Stimulated activated naive CD8-positive, alpha-beta T cell treated with anti-CD3 and anti-CD28 coated beads, Interleukin-15, amount 100 ng/mL, for 72 hours (primary cell): Measurements from ENCODE around the gene ZNF548.
A peak's percentile ranks its signal among the peaks of the same experiment; 100 is the strongest.

ENCODE experiments used
- ATAC-seq: fragments of 150-1000 bp; cut with Tn5 transposase; 2 replicates; pipeline ENCODE4 v1.10.0; 2021; ENCODE audit warnings: mild to moderate bottlenecking, moderate library complexity
- DNase-seq, 2 donors: peaks; one replicate each; pipeline ENCODE4 v3.0.0; 2021 to 2022
- H3K27ac Mint-ChIP-seq, 2 donors: one replicate each; pipeline ENCODE4 v1.8.0; 2022; ENCODE audit warnings: mild to moderate bottlenecking in 2 of 2, mixed read lengths in 2 of 2, moderate library complexity in 2 of 2
- H3K27me3 Mint-ChIP-seq: one replicate; pipeline ENCODE4 v1.8.0; 2022; ENCODE audit warnings: mixed read lengths
- H3K4me1 Mint-ChIP-seq: one replicate; pipeline ENCODE4 v1.8.0; 2022; ENCODE audit warnings: mild to moderate bottlenecking, mixed read lengths
- H3K4me3 Mint-ChIP-seq, 2 donors: one replicate each; pipeline ENCODE4 v1.8.0; 2022; ENCODE audit warnings: mild to moderate bottlenecking in 2 of 2, mixed read lengths in 2 of 2, moderate library complexity in 1 of 2
- H3K9me3 Mint-ChIP-seq, 2 donors: one replicate each; pipeline ENCODE4 v1.8.0; 2022; ENCODE audit warnings: mixed read lengths in 2 of 2

The ZNF548 gene

GRCh38 chr19:57376151-57376550 is 13.5 kb upstream of the ZNF548 start:
- ATAC-seq (no peak), DNase-seq (no peak)
- H3K4me3 Mint-ChIP-seq, result no peak overlapping the region
- no peak overlapping the region for H3K27ac Mint-ChIP-seq
- H3K4me1 Mint-ChIP-seq, result no peaks in the 10 kb centered on the region
- H3K27me3 Mint-ChIP-seq, result no peaks in the 10 kb centered on the region
- peaks cover 41 to 90% of the 10 kb centered on the region in 2 donors for H3K9me3 Mint-ChIP-seq

DNA sequence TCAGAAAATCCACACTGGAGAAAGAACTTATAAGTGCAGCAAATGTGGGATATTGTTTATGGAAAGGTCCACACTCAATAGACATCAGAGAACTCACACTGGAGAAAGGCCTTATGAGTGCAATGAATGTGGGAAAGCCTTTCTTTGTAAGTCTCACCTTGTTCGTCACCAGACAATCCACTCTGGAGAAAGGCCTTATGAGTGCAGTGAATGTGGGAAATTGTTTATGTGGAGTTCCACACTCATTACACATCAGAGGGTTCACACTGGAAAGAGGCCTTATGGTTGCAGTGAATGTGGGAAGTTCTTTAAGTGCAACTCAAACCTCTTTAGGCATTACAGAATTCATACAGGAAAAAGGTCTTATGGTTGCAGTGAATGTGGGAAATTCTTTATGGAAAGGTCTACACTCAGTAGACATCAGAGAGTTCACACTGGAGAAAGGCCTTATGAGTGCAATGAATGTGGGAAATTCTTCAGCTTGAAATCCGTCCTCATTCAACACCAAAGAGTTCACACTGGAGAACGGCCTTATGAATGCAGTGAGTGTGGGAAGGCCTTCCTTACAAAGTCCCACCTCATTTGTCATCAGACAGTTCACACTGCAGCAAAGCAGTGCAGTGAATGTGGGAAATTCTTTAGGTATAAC is 12.0 kb upstream of the ZNF548 start:
- H3K9me3 Mint-ChIP-seq, result peaks cover 41 to 76% of the 10 kb centered on the region in 2 donors

GRCh38 chr19:57380923-57381322 is 8.7 kb upstream of the ZNF548 start:
- Mint-ChIP-seq H3K27ac (no peak overlapping the region), H3K9me3 (peaks cover 39 to 46% of the 10 kb centered on the region in 2 donors), H3K4me1 (no peaks in the 10 kb centered on the region), H3K27me3 (no peaks in the 10 kb centered on the region), H3K4me3 (no peak overlapping the region)
- no peak for ATAC-seq
- no peak for DNase-seq

More for the DNA sequence above, 12.0 kb upstream of the ZNF548 start:
- Mint-ChIP-seq H3K27ac (no peak overlapping the region), H3K4me3 (no peak overlapping the region), H3K4me1 (no peaks in the 10 kb centered on the region), H3K27me3 (no peaks in the 10 kb centered on the region)
- ATAC-seq, result no peak
- no peak for DNase-seq

DNA sequence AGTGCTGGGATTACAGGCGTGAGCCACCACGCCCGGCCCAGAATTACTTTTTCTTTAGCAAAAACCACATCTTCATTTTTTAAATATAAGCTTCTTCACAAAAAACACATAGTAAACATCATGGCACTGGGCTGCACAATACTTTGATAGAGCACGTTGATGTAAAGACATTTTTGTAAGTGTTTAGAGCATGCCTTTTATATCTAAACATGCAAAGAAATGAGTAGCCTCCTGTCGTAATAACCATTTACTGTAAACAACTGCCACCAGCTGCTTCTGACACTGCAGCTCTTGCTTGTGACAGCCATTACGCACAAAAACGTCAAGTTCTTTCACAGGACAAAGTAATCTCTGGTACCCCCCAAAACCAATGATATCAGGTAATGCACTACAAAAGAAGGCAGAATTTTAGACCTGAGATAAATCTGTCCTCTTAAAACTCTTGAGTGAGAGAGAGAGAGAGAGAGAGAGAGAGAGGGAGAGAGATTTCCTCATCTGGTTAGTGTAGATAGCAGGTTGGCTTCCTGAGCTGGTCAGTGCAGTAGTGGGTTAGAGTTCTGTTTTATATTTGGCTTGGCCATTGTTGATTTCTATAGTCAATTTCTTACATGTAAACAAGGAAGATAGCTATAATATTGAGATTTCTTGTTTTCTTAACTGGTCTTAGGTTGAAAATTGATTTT is 6.7 kb upstream of the ZNF548 start:
- no peak overlapping the region for H3K4me3 Mint-ChIP-seq
- no peaks in the 10 kb centered on the region for H3K4me1 Mint-ChIP-seq
- peaks cover 28 to 33% of the 10 kb centered on the region in 2 donors for H3K9me3 Mint-ChIP-seq
- DNase-seq (no peak), ATAC-seq (no peak)
- no peaks in the 10 kb centered on the region for H3K27me3 Mint-ChIP-seq
- peak overlapping the region in 1 of 2 donors; percentile 74 for H3K27ac Mint-ChIP-seq

DNA sequence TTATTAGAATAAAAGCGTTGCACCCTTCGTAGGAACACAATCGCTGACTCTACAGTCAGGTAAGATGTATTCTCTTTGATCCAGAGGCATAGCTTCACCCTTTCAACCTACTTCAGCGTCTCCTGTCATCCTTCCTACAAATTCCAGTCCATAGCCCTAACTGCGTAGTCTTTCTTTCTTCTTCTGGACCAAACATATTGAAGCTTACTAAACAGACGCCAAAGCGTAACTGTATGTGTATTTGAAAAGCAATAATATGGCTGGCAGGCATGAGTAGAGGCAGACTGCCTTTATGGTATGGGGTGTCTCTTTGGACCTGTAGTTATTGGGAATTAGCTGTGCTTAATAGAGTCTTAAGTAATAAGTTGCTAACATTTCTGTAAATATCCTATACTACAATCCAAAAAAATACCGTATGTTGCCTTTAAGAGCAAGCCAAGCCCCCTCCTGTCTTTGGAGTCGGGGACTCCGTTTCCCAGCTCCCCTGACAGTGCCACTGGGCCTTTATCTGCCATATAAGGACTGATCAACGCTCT is 392 bp upstream of the ZNF548 start:
- peaks cover 29% of the 10 kb centered on the region for H3K4me1 Mint-ChIP-seq
- no peak for ATAC-seq

DNA sequence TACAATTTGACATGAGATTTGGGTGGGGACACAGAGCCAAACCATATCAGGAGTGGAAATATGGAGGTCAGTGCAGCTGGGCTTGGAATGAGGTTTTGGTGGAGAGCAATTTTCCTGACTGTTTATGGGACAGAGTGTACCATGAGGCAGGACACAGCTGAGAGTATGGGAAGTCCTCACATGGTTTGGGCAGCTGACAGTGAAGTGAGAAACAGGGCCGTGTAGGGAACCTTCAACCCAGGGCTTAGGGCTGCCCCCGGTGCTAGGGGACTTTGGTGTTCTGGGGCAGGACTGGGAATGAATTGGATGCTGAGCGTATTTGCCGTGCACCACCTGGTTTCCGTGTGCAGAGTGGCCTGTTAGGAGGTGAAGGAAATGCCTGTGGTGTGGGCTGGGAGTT is 6.1 kb downstream of the ZNF548 start:
- Mint-ChIP-seq H3K9me3 (peaks cover 43 to 63% of the 10 kb centered on the region in 2 donors), H3K4me3 (no peak overlapping the region), H3K4me1 (peaks cover 14% of the 10 kb centered on the region), H3K27ac (peak overlapping the region in 1 of 2 donors; percentile 69), H3K27me3 (no peaks in the 10 kb centered on the region)
- ATAC-seq, result no peak
- no peak for DNase-seq

More for the DNA sequence above, 392 bp upstream of the ZNF548 start:
- Mint-ChIP-seq H3K27me3 (no peaks in the 10 kb centered on the region), H3K4me3 (peak overlapping the region; percentile 94 to 97), H3K9me3 (peaks cover 7 to 9% of the 10 kb centered on the region in 2 donors), H3K27ac (peak overlapping the region; percentile 94 to 97)
- no peak for DNase-seq

- H3K27me3 Mint-ChIP-seq, result no peaks in the 10 kb centered on the region
- H3K9me3 Mint-ChIP-seq, result peaks cover 55 to 78% of the 10 kb centered on the region in 2 donors
- peaks cover 8% of the 10 kb centered on the region for H3K4me1 Mint-ChIP-seq
- ATAC-seq (no peak), DNase-seq (no peak)
- no peak overlapping the region for H3K4me3 Mint-ChIP-seq
- H3K27ac Mint-ChIP-seq, result peak overlapping the region in 1 of 2 donors; percentile 35
Measured at GRCh38 chr19:57398868-57399267, 9.2 kb downstream of the ZNF548 start.

- ATAC-seq (no peak), DNase-seq (no peak)
- Mint-ChIP-seq H3K9me3 (peaks cover 16 to 28% of the 10 kb centered on the region in 2 donors), H3K27ac (no peak overlapping the region), H3K4me3 (no peak overlapping the region), H3K4me1 (peaks cover 7% of the 10 kb centered on the region), H3K27me3 (no peaks in the 10 kb centered on the region)
Measured at GRCh38 chr19:57403737-57404563, 14.3 kb downstream of the ZNF548 start.

DNA sequence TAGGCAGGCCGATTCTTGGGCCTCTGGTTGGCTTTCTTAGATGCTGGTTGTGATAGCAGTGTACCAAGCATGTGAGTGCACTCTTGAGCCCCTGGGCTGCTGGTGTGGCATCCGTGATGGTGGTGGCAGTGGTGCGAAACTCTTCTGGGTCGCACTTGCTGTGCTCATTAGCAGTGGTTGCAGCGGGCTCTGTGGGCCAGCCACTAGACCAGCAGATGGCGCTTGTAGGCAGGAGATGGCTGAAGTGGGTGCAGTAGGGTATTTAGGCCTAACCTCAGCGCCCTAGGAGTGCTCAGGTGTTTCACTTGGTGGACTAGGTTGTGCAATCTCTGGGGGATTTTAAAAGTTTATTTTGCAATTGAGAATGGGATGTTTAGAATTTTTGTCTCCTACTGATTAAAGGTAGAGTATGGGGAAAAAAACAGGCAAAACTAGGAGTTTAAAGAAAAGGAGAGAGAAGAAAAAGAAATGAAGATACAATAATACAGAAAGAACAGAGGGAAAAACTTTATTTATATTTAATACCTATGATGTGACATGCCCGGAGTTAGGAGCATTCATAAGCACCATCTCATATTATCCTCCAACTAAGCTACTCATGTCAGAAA is 17.0 kb downstream of the ZNF548 start:
- Mint-ChIP-seq H3K27me3 (no peaks in the 10 kb centered on the region), H3K4me3 (peak overlapping the region in 1 of 2 donors; percentile 10), H3K27ac (no peak overlapping the region)

GRCh38 chr19:57410877-57411671 is 21.4 kb downstream of the ZNF548 start, which contains the start of gene ZNF17:
ZNF17 (plus strand) TSS chr19:57411161; CDS start chr19:57413616, 2,455 bp downstream.
- Mint-ChIP-seq H3K27ac (peak within 1 kb of the TSS; percentile 88 to 94), H3K4me3 (peak within 1 kb of the TSS; percentile 96 to 100), H3K9me3 (peaks cover 14 to 20% of the 10 kb centered on the region in 2 donors), H3K4me1 (peaks cover 30% of the 10 kb centered on the region), H3K27me3 (no peaks in the 10 kb centered on the region)
- peak; percentile 100 for ATAC-seq
- DNase-seq, result peak; percentile 82 to 91

More for the DNA sequence above, 17.0 kb downstream of the ZNF548 start:
- Mint-ChIP-seq H3K9me3 (peaks cover 12 to 13% of the 10 kb centered on the region in 2 donors), H3K4me1 (peaks cover 18% of the 10 kb centered on the region)
- peak; percentile 72 for ATAC-seq
- peak; percentile 62 to 72 for DNase-seq

DNA sequence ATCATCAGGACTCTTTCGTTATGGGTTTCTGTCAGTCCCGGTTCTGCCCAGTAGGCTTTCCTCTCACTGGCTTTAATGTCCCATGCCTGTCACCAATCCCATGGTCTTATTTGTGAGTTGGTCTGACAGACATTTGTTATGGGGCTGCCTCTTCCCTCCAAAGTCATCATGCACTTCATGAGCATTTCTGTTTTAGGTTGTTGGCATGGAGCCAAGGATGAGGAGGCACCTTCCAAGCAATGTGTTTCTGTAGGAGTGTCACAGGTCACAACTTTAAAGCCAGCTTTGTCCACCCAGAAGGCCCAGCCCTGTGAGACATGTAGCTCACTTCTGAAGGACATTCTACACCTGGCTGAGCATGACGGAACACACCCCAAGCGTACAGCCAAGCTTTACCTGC is 29.8 kb downstream of the ZNF548 start:
- DNase-seq (no peak), ATAC-seq (no peak)
- Mint-ChIP-seq H3K27ac (no peak overlapping the region), H3K4me1 (no peaks in the 10 kb centered on the region), H3K27me3 (no peaks in the 10 kb centered on the region), H3K9me3 (peaks cover 38 to 66% of the 10 kb centered on the region in 2 donors), H3K4me3 (no peak overlapping the region)

DNA sequence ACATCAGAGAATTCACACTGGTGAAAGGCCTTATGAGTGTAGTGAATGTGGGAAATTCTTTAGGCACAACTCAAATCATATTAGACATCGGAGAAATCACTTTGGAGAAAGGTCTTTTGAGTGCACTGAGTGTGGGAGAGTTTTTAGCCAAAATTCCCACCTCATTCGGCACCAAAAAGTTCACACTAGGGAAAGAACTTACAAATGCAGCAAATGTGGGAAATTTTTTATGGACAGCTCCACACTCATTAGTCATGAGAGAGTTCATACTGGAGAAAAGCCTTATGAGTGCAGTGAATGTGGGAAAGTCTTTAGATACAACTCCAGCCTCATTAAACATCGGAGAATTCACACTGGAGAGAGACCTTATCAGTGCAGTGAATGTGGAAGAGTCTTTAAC is 31.4 kb downstream of the ZNF548 start:
- Mint-ChIP-seq H3K27ac (no peak overlapping the region), H3K4me3 (no peak overlapping the region), H3K4me1 (no peaks in the 10 kb centered on the region), H3K27me3 (no peaks in the 10 kb centered on the region), H3K9me3 (peaks cover 28 to 52% of the 10 kb centered on the region in 2 donors)
- DNase-seq (no peak), ATAC-seq (no peak)

DNA sequence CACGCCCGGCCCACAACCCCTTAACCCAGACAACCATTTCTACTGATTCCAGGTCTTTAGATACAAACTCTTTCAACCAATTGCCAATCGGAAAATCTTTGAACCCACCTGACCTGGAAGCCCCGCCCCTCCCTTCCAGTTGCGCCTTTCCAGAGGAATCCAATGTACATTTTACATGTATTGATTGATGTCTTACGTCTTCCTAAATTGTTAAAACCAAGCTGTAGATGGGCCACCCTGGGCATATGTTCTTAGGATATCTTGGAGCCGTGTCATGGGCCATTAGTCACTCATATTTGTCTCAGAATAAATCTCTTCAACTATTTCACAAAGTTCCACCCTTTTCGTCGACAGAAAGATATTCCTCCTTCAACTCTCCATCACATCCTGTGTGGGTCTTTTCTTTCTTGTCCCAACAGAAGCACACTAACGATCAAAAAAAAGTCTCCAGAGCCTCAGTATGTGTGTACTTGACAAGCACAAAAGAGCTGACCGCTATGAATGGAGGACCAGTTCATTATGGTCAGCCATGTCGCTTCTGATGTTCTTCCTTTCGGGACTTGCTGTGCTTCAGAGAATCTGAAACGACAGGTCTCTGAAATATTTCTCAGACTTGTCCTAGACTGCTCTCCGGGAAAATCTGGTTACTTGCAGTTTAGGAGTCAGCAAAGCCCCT is 44.9 kb downstream of the ZNF548 start:
- peaks cover 25% of the 10 kb centered on the region for H3K4me1 Mint-ChIP-seq
- peak overlapping the region; percentile 44 to 97 for H3K27ac Mint-ChIP-seq
- peak; percentile 21 for ATAC-seq
- no peak for DNase-seq
- no peaks in the 10 kb centered on the region for H3K27me3 Mint-ChIP-seq
- H3K9me3 Mint-ChIP-seq, result peaks cover 29 to 39% of the 10 kb centered on the region in 2 donors
- peak overlapping the region; percentile 95 to 96 for H3K4me3 Mint-ChIP-seq
